SK-N-SH treated with all-trans-retinoic acid at 6 μM for 48 hours (cell line): ENCODE data around the gene SCMH1.

Experiments used
- ATAC-seq: fragments of 200-7000 bp; cut with Tn5 transposase; 3 replicates; pipeline ENCODE4 v1.9.1; 2020; ENCODE audit warnings: mild to moderate bottlenecking, moderate library complexity
- ARNTL ChIP-seq: fragments of 450-650 bp; formaldehyde crosslinking; IDR thresholded peaks from 2 replicates; pipeline ENCODE4 v1.5.0; 2020; ENCODE audit warnings: low read depth, mild to moderate bottlenecking, moderate library complexity, borderline replicate concordance
- BACH2 ChIP-seq: fragments of 250-450 bp; sonication (Bioruptor Pico); IDR thresholded peaks from 2 replicates; pipeline ENCODE4 v1.9.0; 2021; ENCODE audit warnings: mild to moderate bottlenecking, borderline replicate concordance
- CSDC2 ChIP-seq: fragments of 250-450 bp; sonication (Bioruptor Pico); IDR thresholded peaks from 2 replicates; pipeline ENCODE4 v1.5.0; 2020; ENCODE audit warnings: mild to moderate bottlenecking, moderate library complexity
- ESRRG ChIP-seq: fragments of 250-450 bp; sonication (Bioruptor Pico); IDR thresholded peaks from 2 replicates; pipeline ENCODE4 v1.6.1; 2021; ENCODE audit warnings: mild to moderate bottlenecking
- PPARA ChIP-seq: fragments of 250-450 bp; sonication (Bioruptor Pico); IDR thresholded peaks from 2 replicates; pipeline ENCODE4 v1.5.0; 2020; ENCODE audit warnings: mild to moderate bottlenecking, borderline replicate concordance
- SNAI2 ChIP-seq: fragments of 250-450 bp; sonication (Bioruptor Pico); IDR thresholded peaks from 2 replicates; pipeline ENCODE4 v1.5.0; 2020; ENCODE audit warnings: mild to moderate bottlenecking, moderate library complexity
- TCF4 ChIP-seq: fragments of 250-450 bp; sonication (Bioruptor Pico); IDR thresholded peaks from 2 replicates; pipeline ENCODE4 v1.8.0; 2021; ENCODE audit warnings: mild to moderate bottlenecking, moderate library complexity, borderline replicate concordance
- ZC3H10 ChIP-seq: fragments of 250-450 bp; sonication (Bioruptor Pico); IDR thresholded peaks from 2 replicates; pipeline ENCODE4 v1.5.1; 2021; ENCODE audit warnings: mild to moderate bottlenecking, moderate library complexity
- ZFP3 ChIP-seq: fragments of 250-450 bp; sonication (Bioruptor Pico); IDR thresholded peaks from 2 replicates; pipeline ENCODE4 v1.5.0; 2020; ENCODE audit warnings: mild to moderate bottlenecking, moderate library complexity
- ZFP30 ChIP-seq: fragments of 450-650 bp; formaldehyde crosslinking; IDR thresholded peaks from 2 replicates; pipeline ENCODE4 v1.5.0; 2022; ENCODE audit warnings: mild to moderate bottlenecking, moderate library complexity
- ZNF70 ChIP-seq: fragments of 450-650 bp; formaldehyde crosslinking; IDR thresholded peaks from 2 replicates; pipeline ENCODE4 v1.5.0; 2020; ENCODE audit warnings: mild to moderate bottlenecking, moderate library complexity
- TF ChIP-seq, protein P1 (sequence below): fragments of 250-450 bp; sonication (Bioruptor Pico); IDR thresholded peaks from 2 replicates; pipeline ENCODE4 v1.8.0; 2020; ENCODE audit warnings: mild to moderate bottlenecking, moderate library complexity, borderline replicate concordance
- TF ChIP-seq, protein P2 (sequence below): fragments of 250-450 bp; sonication (Bioruptor Pico); IDR thresholded peaks from 2 replicates; pipeline ENCODE4 v1.5.1; 2020; ENCODE audit warnings: low read depth, mild to moderate bottlenecking, moderate library complexity
- TF ChIP-seq, protein P3 (sequence below): fragments of 250-450 bp; sonication (Bioruptor Pico); IDR thresholded peaks from 2 replicates; pipeline ENCODE4 v1.8.0; 2021; ENCODE audit warnings: low read depth, mild to moderate bottlenecking, moderate library complexity, borderline replicate concordance
- TF ChIP-seq, protein P4 (sequence below): fragments of 250-450 bp; sonication (Bioruptor Pico); IDR thresholded peaks from 2 replicates; pipeline ENCODE4 v1.5.0; 2020; ENCODE audit warnings: mild to moderate bottlenecking, moderate library complexity

Gene SCMH1

DNA sequence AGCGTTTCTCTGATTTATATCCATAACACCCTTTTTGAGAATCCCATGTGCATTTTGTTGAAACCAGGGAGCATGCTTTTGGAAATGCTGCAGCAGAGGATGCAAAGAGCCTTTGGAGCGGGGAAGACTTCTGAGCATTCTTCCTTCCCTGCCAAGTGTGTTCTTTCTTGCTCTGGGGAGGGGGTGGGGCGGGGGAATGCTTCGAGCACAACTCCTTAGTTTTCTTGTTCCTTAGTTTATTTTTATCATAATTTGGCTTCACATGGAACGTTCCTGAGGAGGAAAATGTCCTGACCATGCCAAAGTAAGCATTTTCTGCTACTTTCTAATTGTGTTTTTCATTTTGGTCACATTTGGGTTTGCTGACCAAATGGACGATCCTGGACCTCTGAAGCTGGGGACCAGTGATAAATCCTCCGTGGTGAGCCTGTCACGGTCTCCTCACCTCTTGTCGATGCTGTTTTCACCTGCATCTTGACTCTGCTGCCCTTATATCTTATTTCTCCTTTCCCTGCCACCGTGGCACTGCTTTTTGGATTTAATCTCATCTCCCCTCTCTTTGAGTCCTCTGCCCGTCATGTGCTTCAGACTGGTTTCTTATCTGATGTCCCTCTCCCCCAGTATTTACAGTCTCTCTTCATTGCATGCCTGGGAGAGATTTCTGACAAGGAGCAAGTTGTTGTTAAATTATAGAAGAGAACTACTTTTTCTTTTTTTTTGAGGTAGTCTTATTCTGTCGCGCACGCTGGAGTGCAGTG, 260.2 kb downstream of the SCMH1 start (continued):
- TF ChIP-seq, protein P1, sequence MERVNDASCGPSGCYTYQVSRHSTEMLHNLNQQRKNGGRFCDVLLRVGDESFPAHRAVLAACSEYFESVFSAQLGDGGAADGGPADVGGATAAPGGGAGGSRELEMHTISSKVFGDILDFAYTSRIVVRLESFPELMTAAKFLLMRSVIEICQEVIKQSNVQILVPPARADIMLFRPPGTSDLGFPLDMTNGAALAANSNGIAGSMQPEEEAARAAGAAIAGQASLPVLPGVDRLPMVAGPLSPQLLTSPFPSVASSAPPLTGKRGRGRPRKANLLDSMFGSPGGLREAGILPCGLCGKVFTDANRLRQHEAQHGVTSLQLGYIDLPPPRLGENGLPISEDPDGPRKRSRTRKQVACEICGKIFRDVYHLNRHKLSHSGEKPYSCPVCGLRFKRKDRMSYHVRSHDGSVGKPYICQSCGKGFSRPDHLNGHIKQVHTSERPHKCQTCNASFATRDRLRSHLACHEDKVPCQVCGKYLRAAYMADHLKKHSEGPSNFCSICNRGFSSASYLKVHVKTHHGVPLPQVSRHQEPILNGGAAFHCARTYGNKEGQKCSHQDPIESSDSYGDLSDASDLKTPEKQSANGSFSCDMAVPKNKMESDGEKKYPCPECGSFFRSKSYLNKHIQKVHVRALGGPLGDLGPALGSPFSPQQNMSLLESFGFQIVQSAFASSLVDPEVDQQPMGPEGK, result no peak
- TF ChIP-seq, all 23 proteins: peak for 0

DNA sequence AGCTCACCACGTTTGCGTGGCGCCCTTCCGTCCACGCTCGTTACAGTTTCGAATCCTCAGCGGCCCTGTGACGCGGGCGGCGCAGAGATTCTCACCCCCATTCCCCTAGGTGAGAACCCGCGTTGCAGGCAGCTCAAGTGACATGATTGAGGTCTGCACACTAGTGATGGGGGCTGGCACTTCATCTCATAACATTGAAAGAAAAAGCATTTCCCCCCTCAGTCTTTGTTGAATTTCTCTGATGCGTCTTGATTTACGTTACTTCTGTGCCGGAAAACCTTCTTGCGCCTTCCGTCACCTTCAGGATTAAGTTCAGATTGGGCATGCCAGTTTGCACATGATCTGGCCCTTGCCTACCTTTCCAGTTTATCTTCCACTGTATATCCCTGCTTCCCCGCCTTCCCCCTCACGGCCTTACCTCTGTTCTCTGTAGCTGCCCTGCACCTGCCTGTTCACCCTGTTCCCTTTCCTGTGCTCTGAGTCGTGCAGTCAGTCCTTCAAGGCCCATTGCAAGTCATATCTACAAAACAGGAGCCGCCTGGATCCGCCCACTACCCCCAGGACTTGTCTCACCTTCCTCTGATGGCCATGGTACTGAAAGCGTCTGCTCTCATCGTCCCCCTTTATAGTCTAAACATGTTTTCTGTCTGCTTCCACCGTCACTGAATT, 261.5 kb downstream of the SCMH1 start:
- TF ChIP-seq ZC3H10 (CRISPR knock-in tag), result no peak
- no peak for TF ChIP-seq PPARA
- TF ChIP-seq, protein P1, result no peak
- TF ChIP-seq BACH2 (CRISPR knock-in tag), result no peak
- no peak for TF ChIP-seq ESRRG (CRISPR knock-in tag)
- no peak for ATAC-seq

DNA sequence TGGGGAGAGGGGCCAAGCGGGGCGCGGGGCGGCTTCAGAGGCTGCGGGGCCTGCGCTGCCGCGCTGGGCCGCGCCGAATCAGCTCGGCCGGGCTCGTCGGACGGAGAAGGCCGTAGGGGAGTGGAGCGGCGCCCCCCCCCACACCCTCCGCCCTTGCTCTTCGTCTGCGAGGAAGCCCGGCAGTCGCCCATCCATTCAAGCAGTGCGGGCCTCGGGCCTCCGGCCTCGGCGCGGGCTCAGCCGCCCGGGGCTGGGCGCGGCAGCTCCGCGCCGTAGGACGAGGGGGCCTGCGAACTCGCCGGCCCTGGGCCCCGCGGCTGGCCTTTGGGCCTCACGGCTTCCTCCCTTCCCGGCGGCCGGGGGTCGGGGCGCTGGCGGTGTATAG, 262.0 kb downstream of the SCMH1 start:
- no peak for ATAC-seq

DNA sequence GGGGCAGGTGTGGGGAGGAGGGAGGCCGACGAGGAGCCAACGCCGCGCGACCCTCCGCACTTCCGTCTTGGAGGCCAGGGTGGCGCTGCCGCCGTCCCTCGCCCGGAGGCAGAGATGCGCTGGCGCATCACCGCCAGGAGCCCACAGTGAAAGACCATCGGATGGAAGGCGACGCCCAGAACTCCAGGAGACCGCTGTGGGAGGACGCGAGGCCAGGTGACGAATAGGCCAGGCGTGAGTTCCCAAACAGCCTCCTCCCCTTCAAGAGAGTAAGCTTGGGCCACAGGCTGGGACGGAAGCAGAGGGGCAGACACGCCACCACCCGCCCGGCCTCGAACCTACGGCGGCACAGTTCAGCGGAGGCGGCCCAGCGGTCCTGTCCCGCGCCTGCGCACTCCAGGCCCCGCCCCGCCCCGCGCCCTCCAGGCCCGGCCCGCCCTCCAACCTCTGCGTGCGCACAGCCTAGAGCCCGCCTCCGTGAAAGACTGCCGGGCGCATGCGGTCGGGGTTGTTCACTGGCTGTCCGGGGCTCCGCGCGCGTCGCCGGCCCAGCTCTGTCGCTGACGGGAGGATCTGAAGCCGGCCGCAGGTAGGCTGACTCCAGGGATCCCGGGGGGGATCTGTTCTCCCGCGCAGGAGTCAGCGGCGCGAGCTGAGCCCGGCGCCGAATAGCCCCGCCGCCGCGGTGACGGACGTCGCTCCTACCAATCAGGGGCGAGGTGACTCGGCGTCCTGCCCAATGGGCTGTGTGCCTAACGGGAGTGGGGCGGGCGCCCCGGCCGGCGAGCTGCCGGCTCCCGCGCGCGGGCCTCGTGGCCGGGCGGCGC, 262.7 kb downstream of the SCMH1 start, which contains the start of gene CTPS1:
Gene CTPS1 (plus strand): TSS at position 456 of the 827 bp plus-strand sequence. CDS start 3,595 bp downstream, outside the sequence.
- peak; percentile 85 for ATAC-seq
- TF ChIP-seq BACH2 (CRISPR knock-in tag) (no peak), ZFP3 (0 out of 2 replicates have a peak, but pooled peaks have one; percentile 27), ESRRG (CRISPR knock-in tag) (no peak), ZFP30 (CRISPR knock-in tag) (no peak)

More for the DNA sequence above, 262.0 kb downstream of the SCMH1 start:
- TF ChIP-seq ZNF70 (CRISPR knock-in tag) (no peak), CSDC2 (CRISPR knock-in tag) (no peak)

DNA sequence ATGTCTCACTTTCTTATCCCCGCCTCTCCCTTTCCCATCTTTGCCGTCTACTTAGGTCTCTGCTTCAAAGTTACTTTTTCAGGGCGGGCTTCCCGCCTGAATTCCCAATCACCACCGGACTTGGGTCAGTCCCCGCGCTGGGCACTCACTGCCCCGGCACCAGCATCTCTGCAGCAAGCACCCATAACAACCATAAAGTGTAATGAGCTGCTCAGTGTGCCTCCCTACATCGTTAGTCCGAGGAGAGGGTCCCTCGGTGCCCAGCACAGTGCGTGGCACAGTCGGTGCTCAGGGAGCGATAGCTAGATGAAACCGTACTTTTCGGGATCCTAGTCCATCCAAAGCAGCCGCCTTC, 263.2 kb downstream of the SCMH1 start:
- TF ChIP-seq BACH2 (CRISPR knock-in tag), result no peak
- TF ChIP-seq, protein P2, sequence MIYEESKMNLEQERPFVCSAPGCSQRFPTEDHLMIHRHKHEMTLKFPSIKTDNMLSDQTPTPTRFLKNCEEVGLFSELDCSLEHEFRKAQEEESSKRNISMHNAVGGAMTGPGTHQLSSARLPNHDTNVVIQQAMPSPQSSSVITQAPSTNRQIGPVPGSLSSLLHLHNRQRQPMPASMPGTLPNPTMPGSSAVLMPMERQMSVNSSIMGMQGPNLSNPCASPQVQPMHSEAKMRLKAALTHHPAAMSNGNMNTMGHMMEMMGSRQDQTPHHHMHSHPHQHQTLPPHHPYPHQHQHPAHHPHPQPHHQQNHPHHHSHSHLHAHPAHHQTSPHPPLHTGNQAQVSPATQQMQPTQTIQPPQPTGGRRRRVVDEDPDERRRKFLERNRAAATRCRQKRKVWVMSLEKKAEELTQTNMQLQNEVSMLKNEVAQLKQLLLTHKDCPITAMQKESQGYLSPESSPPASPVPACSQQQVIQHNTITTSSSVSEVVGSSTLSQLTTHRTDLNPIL (CRISPR knock-in tag), result no peak
- TF ChIP-seq SNAI2 (CRISPR knock-in tag), result no peak
- TF ChIP-seq, protein P1, result no peak
- no peak for ATAC-seq

DNA sequence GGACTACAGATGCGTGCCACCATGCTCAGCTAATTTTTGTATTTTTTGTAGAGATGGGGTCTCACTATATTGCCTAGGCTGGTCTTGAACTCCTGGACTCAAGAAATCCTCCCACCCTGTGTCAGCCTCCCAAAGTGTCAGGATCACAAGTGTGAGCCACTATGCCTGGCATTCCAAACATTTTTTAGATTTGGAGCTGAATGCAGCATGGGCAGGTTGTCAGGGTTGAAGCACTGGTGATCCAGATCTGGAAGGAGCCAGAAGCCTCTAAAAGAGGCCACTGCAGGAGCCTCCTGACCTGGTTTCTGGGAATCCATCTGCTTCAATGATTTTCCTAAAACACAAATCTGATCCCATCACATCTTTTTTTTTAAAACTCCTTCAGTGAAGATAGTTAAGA, 264.4 kb downstream of the SCMH1 start:
- ATAC-seq, result no peak
- TF ChIP-seq, protein P3, sequence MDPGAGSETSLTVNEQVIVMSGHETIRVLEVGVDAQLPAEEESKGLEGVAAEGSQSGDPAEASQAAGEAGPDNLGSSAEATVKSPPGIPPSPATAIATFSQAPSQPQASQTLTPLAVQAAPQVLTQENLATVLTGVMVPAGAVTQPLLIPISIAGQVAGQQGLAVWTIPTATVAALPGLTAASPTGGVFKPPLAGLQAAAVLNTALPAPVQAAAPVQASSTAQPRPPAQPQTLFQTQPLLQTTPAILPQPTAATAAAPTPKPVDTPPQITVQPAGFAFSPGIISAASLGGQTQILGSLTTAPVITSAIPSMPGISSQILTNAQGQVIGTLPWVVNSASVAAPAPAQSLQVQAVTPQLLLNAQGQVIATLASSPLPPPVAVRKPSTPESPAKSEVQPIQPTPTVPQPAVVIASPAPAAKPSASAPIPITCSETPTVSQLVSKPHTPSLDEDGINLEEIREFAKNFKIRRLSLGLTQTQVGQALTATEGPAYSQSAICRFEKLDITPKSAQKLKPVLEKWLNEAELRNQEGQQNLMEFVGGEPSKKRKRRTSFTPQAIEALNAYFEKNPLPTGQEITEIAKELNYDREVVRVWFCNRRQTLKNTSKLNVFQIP (CRISPR knock-in tag), result no peak
- TF ChIP-seq, protein P4, sequence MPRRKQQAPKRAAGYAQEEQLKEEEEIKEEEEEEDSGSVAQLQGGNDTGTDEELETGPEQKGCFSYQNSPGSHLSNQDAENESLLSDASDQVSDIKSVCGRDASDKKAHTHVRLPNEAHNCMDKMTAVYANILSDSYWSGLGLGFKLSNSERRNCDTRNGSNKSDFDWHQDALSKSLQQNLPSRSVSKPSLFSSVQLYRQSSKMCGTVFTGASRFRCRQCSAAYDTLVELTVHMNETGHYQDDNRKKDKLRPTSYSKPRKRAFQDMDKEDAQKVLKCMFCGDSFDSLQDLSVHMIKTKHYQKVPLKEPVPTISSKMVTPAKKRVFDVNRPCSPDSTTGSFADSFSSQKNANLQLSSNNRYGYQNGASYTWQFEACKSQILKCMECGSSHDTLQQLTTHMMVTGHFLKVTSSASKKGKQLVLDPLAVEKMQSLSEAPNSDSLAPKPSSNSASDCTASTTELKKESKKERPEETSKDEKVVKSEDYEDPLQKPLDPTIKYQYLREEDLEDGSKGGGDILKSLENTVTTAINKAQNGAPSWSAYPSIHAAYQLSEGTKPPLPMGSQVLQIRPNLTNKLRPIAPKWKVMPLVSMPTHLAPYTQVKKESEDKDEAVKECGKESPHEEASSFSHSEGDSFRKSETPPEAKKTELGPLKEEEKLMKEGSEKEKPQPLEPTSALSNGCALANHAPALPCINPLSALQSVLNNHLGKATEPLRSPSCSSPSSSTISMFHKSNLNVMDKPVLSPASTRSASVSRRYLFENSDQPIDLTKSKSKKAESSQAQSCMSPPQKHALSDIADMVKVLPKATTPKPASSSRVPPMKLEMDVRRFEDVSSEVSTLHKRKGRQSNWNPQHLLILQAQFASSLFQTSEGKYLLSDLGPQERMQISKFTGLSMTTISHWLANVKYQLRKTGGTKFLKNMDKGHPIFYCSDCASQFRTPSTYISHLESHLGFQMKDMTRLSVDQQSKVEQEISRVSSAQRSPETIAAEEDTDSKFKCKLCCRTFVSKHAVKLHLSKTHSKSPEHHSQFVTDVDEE (CRISPR knock-in tag), result no peak
- TF ChIP-seq ARNTL (CRISPR knock-in tag) (no peak), SNAI2 (CRISPR knock-in tag) (no peak), BACH2 (CRISPR knock-in tag) (no peak), CSDC2 (CRISPR knock-in tag) (no peak), TCF4 (no peak), ZFP30 (CRISPR knock-in tag) (no peak), ZC3H10 (CRISPR knock-in tag) (no peak)
- TF ChIP-seq, protein P2 (CRISPR knock-in tag), result no peak
